Fibroblast of lung (primary cell): Measurements from ENCODE around the gene ZNF579. TPM values are rescaled to one million over a fixed set of nuclear protein-coding genes. Genes with fewer than 3 reads are reported as not detected.
A peak's percentile ranks its signal among the peaks of the same experiment; 100 is the strongest.

Source experiments
- DNase-seq, 2 donors: peaks; one replicate each; pipeline versions ENCODE4 v3.0.0 to v3.0.0-alpha.2; 2010; ENCODE audit warnings: low read depth in 2 of 2
- H2AFZ ChIP-seq: 2 replicates; pipeline ENCODE4 v1.5.1; 2012; ENCODE audit warnings: low read length, control low read depth, inconsistent platforms
- H3K27ac ChIP-seq: 2 replicates; pipeline ENCODE4 v1.5.1; 2011; ENCODE audit warnings: low read length, control low read depth; ENCODE audit not compliant: insufficient read depth
- H3K27me3 ChIP-seq: 2 replicates; pipeline ENCODE4 v1.5.1; 2011; ENCODE audit warnings: mild to moderate bottlenecking, low read length; ENCODE audit not compliant: control insufficient read depth, insufficient read depth
- H3K36me3 ChIP-seq: 2 replicates; pipeline ENCODE4 v1.5.1; 2011; ENCODE audit warnings: low read length; ENCODE audit not compliant: control insufficient read depth, insufficient read depth
- H3K4me1 ChIP-seq: 2 replicates; pipeline ENCODE4 v1.5.1; 2011; ENCODE audit warnings: low read length; ENCODE audit not compliant: control insufficient read depth, insufficient read depth; ENCODE audit errors: extremely low read depth
- H3K4me2 ChIP-seq: 2 replicates; pipeline ENCODE4 v1.5.1; 2011; ENCODE audit warnings: low read length, control low read depth; ENCODE audit not compliant: insufficient read depth; ENCODE audit errors: extremely low read depth
- H3K4me3 ChIP-seq, 4 experiments: fragments of 200-600 bp in 1 of 4; sonication (generic) in 1 of 4; replicated peaks in 1 of 4; 2 replicates each; pipeline ENCODE4 v1.5.1; 2011 to 2016; ENCODE audit warnings: low read length in 4 of 4, low read depth in 3 of 4, mild to moderate bottlenecking in 3 of 4, control low read depth in 2 of 4, inconsistent platforms in 1 of 4, mixed read lengths in 1 of 4; ENCODE audit not compliant: insufficient read depth in 1 of 4; ENCODE audit errors: control extremely low read depth in 1 of 4
- H3K79me2 ChIP-seq: 2 replicates; pipeline ENCODE4 v1.5.1; 2012; ENCODE audit warnings: mild to moderate bottlenecking, low read length, inconsistent platforms; ENCODE audit not compliant: control insufficient read depth, insufficient read depth
- H3K9ac ChIP-seq: 2 replicates; pipeline ENCODE4 v1.5.1; 2011; ENCODE audit warnings: mild to moderate bottlenecking, low read length, control low read depth; ENCODE audit not compliant: insufficient read depth
- H3K9me3 ChIP-seq: 2 replicates; pipeline ENCODE4 v1.5.1; 2012; ENCODE audit warnings: low read depth, low read length; ENCODE audit not compliant: control insufficient read depth, insufficient read depth
- H4K20me1 ChIP-seq: 2 replicates; pipeline ENCODE4 v1.5.1; 2011; ENCODE audit warnings: low read length; ENCODE audit not compliant: control insufficient read depth, insufficient read depth; ENCODE audit errors: extremely low read depth
- CTCF ChIP-seq, 2 donors: IDR thresholded peaks in 1 of 2; conservative IDR thresholded peaks in 1 of 2; 1 replicate in 1 of 2; 2 replicates in 1 of 2; pipeline ENCODE4 v1.5.1; 2011 to 2012; ENCODE audit warnings: low read length in 2 of 2, control low read depth in 1 of 2, inconsistent platforms in 1 of 2, low read depth in 1 of 2, mild to moderate bottlenecking in 1 of 2
- EZH2 ChIP-seq: IDR thresholded peaks from 2 replicates; pipeline ENCODE4 v1.5.1; 2012; ENCODE audit warnings: low read length, control low read depth, mild to moderate bottlenecking; ENCODE audit errors: missing control alignments
- polyA plus RNA-seq, 2 donors: library from polyadenylated mRNA; depleted of rRNA in 1 of 2; stranded (reverse) in 1 of 2; unstranded in 1 of 2; fragments of >200 nt; gene quantifications; 2 replicates each; pipeline ENCODE4 v1.2.1, GENCODE V29; 2011 to 2012; ENCODE audit warnings: missing spikeins in 1 of 2
- total RNA-seq: library from RNA; depleted of rRNA; stranded (reverse); fragments of >200 nt; gene quantifications from 2 replicates; pipeline ENCODE4 v1.2.1, GENCODE V29; 2014

ZNF579 gene
- total and polyA plus RNA-seq, 2 donors (not counting 1 experiment from before 2014, with no cell fraction given): 4.2 to 5.4 TPM

- Histone ChIP-seq H3K79me2 (no peaks in the 10 kb centered on the region), H3K4me2 (no peak overlapping the region), H3K9me3 (no peaks in the 10 kb centered on the region), H3K27me3 (no peaks in the 10 kb centered on the region), H4K20me1 (no peaks in the 10 kb centered on the region), H3K4me1 (peaks cover 5% of the 10 kb centered on the region), H3K36me3 (peaks cover 20% of the 10 kb centered on the region), H3K27ac (no peak overlapping the region), H3K4me3 (no peak overlapping the region), H3K9ac (no peak overlapping the region), H2AFZ (no peak overlapping the region)
- TF ChIP-seq EZH2: no peak
- no peak for TF ChIP-seq CTCF (conservative IDR thresholded peaks at IDR 0.05 in 1 of 2, IDR thresholded peaks at IDR 0.05 in 1 of 2; ENCODE audit: low read depth in 1 of 2, low read length in 2 of 2)
- DNase-seq: no peak
Measured at GRCh38 chr19:55620410-55621204, 40.0 kb upstream of the ZNF579 start.

- peaks cover 5% of the 10 kb centered on the region for H3K4me1 ChIP-seq
Measured at GRCh38 chr19:55619286-55619685, 38.6 kb upstream of the ZNF579 start.

GRCh38 chr19:55618426-55618825, 37.8 kb upstream of the ZNF579 start:
- Histone ChIP-seq H3K27ac (no peak overlapping the region), H3K27me3 (no peaks in the 10 kb centered on the region), H3K9ac (no peak overlapping the region), H3K9me3 (no peaks in the 10 kb centered on the region), H3K36me3 (peaks cover 31% of the 10 kb centered on the region), H3K4me3 (no peak overlapping the region), H3K4me1 (peaks cover 3% of the 10 kb centered on the region), H2AFZ (no peak overlapping the region), H3K4me2 (no peak overlapping the region), H4K20me1 (no peaks in the 10 kb centered on the region), H3K79me2 (no peaks in the 10 kb centered on the region)
- TF ChIP-seq CTCF (conservative IDR thresholded peaks at IDR 0.05 in 1 of 2, IDR thresholded peaks at IDR 0.05 in 1 of 2; ENCODE audit: low read depth in 1 of 2, low read length in 2 of 2) (no peak), EZH2 (no peak)
- no peak for DNase-seq

More at GRCh38 chr19:55619286-55619685, 38.6 kb upstream of the ZNF579 start:
- H3K79me2 ChIP-seq: no peaks in the 10 kb centered on the region
- no peak overlapping the region for H2AFZ ChIP-seq
- no peaks in the 10 kb centered on the region for H3K27me3 ChIP-seq
- peak in 1 of 2 donors; percentile 80 for DNase-seq
- H3K9ac ChIP-seq: no peak overlapping the region
- TF ChIP-seq CTCF (conservative IDR thresholded peaks at IDR 0.05 in 1 of 2, IDR thresholded peaks at IDR 0.05 in 1 of 2; ENCODE audit: low read depth in 1 of 2, low read length in 2 of 2): no peak
- no peak for TF ChIP-seq EZH2
- H4K20me1 ChIP-seq: no peaks in the 10 kb centered on the region
- no peak overlapping the region for H3K27ac ChIP-seq
- peak overlapping the region; percentile 48 for H3K4me2 ChIP-seq
- H3K36me3 ChIP-seq: peaks cover 26% of the 10 kb centered on the region
- no peak overlapping the region for H3K4me3 ChIP-seq
- no peaks in the 10 kb centered on the region for H3K9me3 ChIP-seq
